SJCRH30 (cell line): Measurements from ENCODE around the gene SGPP1. TPM values are rescaled to one million over a fixed set of nuclear protein-coding genes. Genes with fewer than 3 reads are reported as not detected.

Experiments
- DNase-seq, 2 experiments: peaks; one replicate each; pipeline ENCODE4 v3.0.0-alpha.2; 2015 to 2020
- H3K27ac ChIP-seq: fragments of 250-450 bp; sonication (Bioruptor Pico); 2 replicates; pipeline ENCODE4 v1.5.1; 2020; ENCODE audit warnings: mild to moderate bottlenecking, moderate library complexity
- H3K27me3 ChIP-seq: fragments of 250-450 bp; sonication (Bioruptor Pico); 2 replicates; pipeline ENCODE4 v1.5.1; 2020; ENCODE audit warnings: mild to moderate bottlenecking, moderate library complexity
- H3K36me3 ChIP-seq: fragments of 250-450 bp; sonication (Bioruptor Pico); 2 replicates; pipeline ENCODE4 v1.5.1; 2020; ENCODE audit warnings: mild to moderate bottlenecking, moderate library complexity
- H3K4me1 ChIP-seq: fragments of 250-450 bp; sonication (Bioruptor Pico); 2 replicates; pipeline ENCODE4 v1.5.1; 2020; ENCODE audit warnings: mild to moderate bottlenecking, moderate library complexity
- H3K4me3 ChIP-seq: fragments of 250-450 bp; sonication (Bioruptor Pico); 2 replicates; pipeline ENCODE4 v1.5.1; 2020; ENCODE audit warnings: mild to moderate bottlenecking, moderate library complexity
- H3K9me3 ChIP-seq: fragments of 250-450 bp; sonication (Bioruptor Pico); replicated peaks from 2 replicates; pipeline ENCODE4 v1.5.1; 2020; ENCODE audit warnings: mild to moderate bottlenecking, moderate library complexity
- total RNA-seq: library from RNA; depleted of rRNA; stranded (reverse); fragments of >200 nt; shearing (Covaris generic); gene quantifications from 2 replicates; pipeline ENCODE4 v1.2.3, GENCODE V29; 2014

The SGPP1 gene
- total RNA-seq, 1 experiment from 2014 or later: 22.5 TPM

GRCh38 chr14:63747846-63748245, 20.0 kb upstream of the SGPP1 start:
- no peak overlapping the region for H3K27ac ChIP-seq
- H3K9me3 ChIP-seq: no peaks in the 10 kb centered on the region
- peaks cover 5% of the 10 kb centered on the region; the same call in 1 of the 2 replicates for H3K4me1 ChIP-seq
- no peaks in the 10 kb centered on the region for H3K36me3 ChIP-seq
- H3K27me3 ChIP-seq: no peaks in the 10 kb centered on the region
- no peak overlapping the region for H3K4me3 ChIP-seq
- no peak for DNase-seq

- Histone ChIP-seq H3K4me3 (no peak overlapping the region), H3K27ac (no peak overlapping the region), H3K36me3 (no peaks in the 10 kb centered on the region), H3K9me3 (no peaks in the 10 kb centered on the region), H3K27me3 (no peaks in the 10 kb centered on the region), H3K4me1 (no peaks in the 10 kb centered on the region)
- DNase-seq: no peak
Observed at GRCh38 chr14:63745858-63746425, 18.1 kb upstream of the SGPP1 start.

DNA sequence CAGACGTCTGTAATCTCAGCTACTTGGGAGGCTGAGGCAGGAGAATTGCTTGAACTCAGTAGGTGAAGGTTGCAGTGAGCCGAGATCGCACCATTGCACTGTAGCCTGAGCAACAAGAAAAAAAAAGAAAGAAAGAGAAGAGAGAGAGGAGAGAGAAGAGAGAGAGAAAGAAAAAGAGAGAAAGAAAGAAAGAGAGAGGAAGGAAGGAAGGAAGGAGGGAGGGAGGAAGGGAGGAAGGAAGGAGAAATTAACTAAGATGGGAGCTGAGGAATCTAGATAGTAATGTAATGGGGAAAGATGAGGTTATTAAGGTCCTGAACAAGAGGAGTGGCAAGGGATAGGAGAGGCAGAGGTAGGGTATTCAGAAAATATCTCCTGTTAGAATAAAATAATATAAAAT, 17.4 kb upstream of the SGPP1 start:
- Histone ChIP-seq H3K36me3 (no peaks in the 10 kb centered on the region), H3K27ac (no peak overlapping the region), H3K4me1 (no peaks in the 10 kb centered on the region), H3K4me3 (no peak overlapping the region), H3K27me3 (no peaks in the 10 kb centered on the region), H3K9me3 (no peaks in the 10 kb centered on the region)
- no peak for DNase-seq

DNA sequence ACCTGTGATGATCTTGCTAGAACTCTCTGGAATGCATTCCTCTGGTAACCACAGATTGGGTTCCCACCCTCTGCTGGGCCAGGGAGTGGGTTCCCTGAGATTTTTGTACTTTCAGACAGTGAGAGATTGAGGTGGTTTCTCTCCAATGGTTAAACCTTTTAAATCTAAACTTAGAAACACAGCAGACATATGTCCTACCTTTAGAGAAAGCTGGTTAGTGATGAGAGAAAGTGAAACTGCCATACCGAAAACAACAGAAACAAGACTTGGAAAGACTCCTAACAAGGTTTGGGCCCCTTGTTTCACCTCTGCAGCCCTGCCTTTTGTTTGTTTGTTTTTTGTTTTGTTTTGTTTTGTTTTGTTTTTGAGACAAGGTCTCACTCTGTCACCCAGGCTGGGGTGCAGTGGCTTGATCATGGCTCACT, 9.7 kb upstream of the SGPP1 start:
- no peak for DNase-seq
- Histone ChIP-seq H3K27me3 (no peaks in the 10 kb centered on the region), H3K9me3 (no peaks in the 10 kb centered on the region), H3K27ac (no peak overlapping the region), H3K4me3 (no peak overlapping the region), H3K4me1 (no peaks in the 10 kb centered on the region), H3K36me3 (no peaks in the 10 kb centered on the region)

DNA sequence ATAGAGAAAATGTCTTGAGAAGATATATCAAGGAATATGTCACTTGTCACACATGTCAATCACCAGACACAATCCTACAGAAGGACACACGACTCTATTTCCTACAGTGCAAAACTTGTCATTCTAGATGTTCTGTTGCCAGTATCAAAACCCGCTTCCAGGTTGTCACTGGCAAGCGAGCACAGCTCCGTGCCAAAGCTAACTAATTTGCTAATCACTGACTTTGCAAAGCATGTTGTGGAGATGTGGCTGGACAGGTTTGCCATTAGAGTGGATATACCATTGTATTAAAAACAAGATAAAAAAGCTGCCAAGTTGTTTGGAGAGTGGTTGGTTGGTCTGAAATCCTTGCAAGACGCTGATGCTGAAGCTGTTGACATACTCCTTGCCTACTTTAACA, 7.9 kb upstream of the SGPP1 start:
- Histone ChIP-seq H3K27ac (no peak overlapping the region), H3K27me3 (no peaks in the 10 kb centered on the region), H3K4me1 (no peaks in the 10 kb centered on the region), H3K9me3 (no peaks in the 10 kb centered on the region), H3K4me3 (no peak overlapping the region), H3K36me3 (no peaks in the 10 kb centered on the region)
- no peak for DNase-seq

- no peak for DNase-seq
- H3K9me3 ChIP-seq: no peaks in the 10 kb centered on the region
- H3K27ac ChIP-seq: no peak overlapping the region
- no peaks in the 10 kb centered on the region for H3K27me3 ChIP-seq
- no peaks in the 10 kb centered on the region for H3K4me1 ChIP-seq
- H3K36me3 ChIP-seq: no peaks in the 10 kb centered on the region
- no peak overlapping the region for H3K4me3 ChIP-seq
Observed at GRCh38 chr14:63730659-63731058, 2.8 kb upstream of the SGPP1 start.

GRCh38 chr14:63727231-63727735, 582 bp downstream of the SGPP1 start:
- no peaks in the 10 kb centered on the region for H3K4me1 ChIP-seq
- H3K27ac ChIP-seq: peak overlapping the region; percentile 60; the same call in 1 of the 2 replicates
- no peaks in the 10 kb centered on the region for H3K27me3 ChIP-seq
- no peaks in the 10 kb centered on the region for H3K9me3 ChIP-seq
- DNase-seq: peak; percentile 48 to 60
- H3K36me3 ChIP-seq: no peaks in the 10 kb centered on the region
- H3K4me3 ChIP-seq: peak overlapping the region; percentile 99

DNA sequence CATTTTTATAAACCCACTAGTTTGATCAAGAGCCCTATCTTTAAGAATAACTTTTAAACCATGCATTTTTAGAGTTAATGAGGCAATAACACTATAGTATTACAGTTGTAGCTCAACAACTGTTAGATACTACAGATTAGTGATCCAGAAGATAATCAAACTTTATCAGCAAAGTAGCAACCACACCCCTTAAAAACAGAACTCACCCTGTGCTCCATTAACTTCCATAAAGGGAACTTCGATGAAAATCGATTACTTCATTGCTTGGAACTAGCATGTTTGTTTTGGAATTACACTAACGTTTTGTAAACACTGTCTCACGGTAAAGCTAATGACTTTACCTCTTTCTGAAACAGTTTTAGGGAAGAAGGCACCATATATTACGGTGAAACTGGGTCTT, 1.4 kb downstream of the SGPP1 start:
- no peak for DNase-seq
- no peak overlapping the region for H3K27ac ChIP-seq
- no peaks in the 10 kb centered on the region for H3K36me3 ChIP-seq
- peak overlapping the region; percentile 99 for H3K4me3 ChIP-seq
- no peaks in the 10 kb centered on the region for H3K27me3 ChIP-seq
- no peaks in the 10 kb centered on the region for H3K4me1 ChIP-seq
- no peaks in the 10 kb centered on the region for H3K9me3 ChIP-seq

DNA sequence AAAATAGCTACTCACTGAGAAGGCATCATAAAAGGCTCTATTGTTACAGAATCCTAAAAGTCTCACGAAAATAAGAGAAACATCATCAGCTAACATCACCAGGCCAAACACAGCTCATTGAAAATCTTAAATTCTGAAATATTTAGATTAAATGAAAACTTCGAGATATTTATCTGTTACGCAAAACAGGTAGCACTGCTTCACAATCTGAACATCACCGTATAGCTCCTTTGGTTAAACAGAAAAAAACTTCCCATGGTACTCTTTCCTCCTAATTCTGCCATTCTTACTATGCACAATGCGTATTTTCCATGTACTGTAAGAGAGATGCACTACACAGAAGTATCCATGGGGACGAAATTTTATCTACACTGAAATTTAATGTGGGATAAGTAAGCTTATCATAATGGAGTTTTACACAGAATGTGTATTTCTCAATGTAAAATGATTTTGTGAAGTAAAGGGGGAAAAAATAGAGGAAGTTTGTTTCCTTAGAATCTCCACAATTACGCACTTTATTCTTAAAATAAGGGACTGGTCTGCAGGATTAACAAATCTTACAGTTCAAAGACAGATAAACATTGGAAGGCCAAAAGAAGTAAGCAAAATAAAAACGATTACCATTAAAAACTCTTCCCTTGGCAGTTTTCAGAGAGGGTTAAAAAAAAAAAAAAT, 1.9 kb downstream of the SGPP1 start:
- no peaks in the 10 kb centered on the region for H3K27me3 ChIP-seq

GRCh38 chr14:63717702-63718101, 10.2 kb downstream of the SGPP1 start:
- no peak overlapping the region for H3K4me3 ChIP-seq
- H3K4me1 ChIP-seq: no peaks in the 10 kb centered on the region
- DNase-seq: peak in 1 of 2 experiments; percentile 29
- 0 out of 2 replicates have a peak, but pooled peaks cover 3% of the 10 kb centered on the region for H3K36me3 ChIP-seq
- H3K27me3 ChIP-seq: no peaks in the 10 kb centered on the region
- no peak overlapping the region for H3K27ac ChIP-seq
- H3K9me3 ChIP-seq: 0 out of 2 replicates have a peak, but pooled peaks cover 8% of the 10 kb centered on the region

More for the DNA sequence above, 1.9 kb downstream of the SGPP1 start:
- peak overlapping the region; percentile 99 for H3K4me3 ChIP-seq
- no peaks in the 10 kb centered on the region for H3K4me1 ChIP-seq
- no peaks in the 10 kb centered on the region for H3K9me3 ChIP-seq
- H3K27ac ChIP-seq: no peak overlapping the region
- no peaks in the 10 kb centered on the region for H3K36me3 ChIP-seq
- peak in 1 of 2 experiments; percentile 4 for DNase-seq

GRCh38 chr14:63715360-63715759, 12.5 kb downstream of the SGPP1 start:
- H3K4me1 ChIP-seq: no peaks in the 10 kb centered on the region

GRCh38 chr14:63713764-63714163, 14.1 kb downstream of the SGPP1 start:
- Histone ChIP-seq H3K27ac (no peak overlapping the region), H3K36me3 (0 out of 2 replicates have a peak, but pooled peaks cover 3% of the 10 kb centered on the region), H3K4me3 (no peak overlapping the region), H3K4me1 (no peaks in the 10 kb centered on the region), H3K27me3 (no peaks in the 10 kb centered on the region), H3K9me3 (0 out of 2 replicates have a peak, but pooled peaks cover 8% of the 10 kb centered on the region)
- DNase-seq: no peak

More at GRCh38 chr14:63715360-63715759, 12.5 kb downstream of the SGPP1 start:
- DNase-seq: no peak
- no peak overlapping the region for H3K4me3 ChIP-seq
- 0 out of 2 replicates have a peak, but pooled peaks cover 8% of the 10 kb centered on the region for H3K9me3 ChIP-seq
- 0 out of 2 replicates have a peak, but pooled peaks cover 3% of the 10 kb centered on the region for H3K36me3 ChIP-seq
- no peak overlapping the region for H3K27ac ChIP-seq
- H3K27me3 ChIP-seq: no peaks in the 10 kb centered on the region

- no peak for DNase-seq
- no peaks in the 10 kb centered on the region for H3K4me1 ChIP-seq
- H3K36me3 ChIP-seq: 0 out of 2 replicates have a peak, but pooled peaks cover 3% of the 10 kb centered on the region
- no peak overlapping the region for H3K27ac ChIP-seq
- H3K9me3 ChIP-seq: 0 out of 2 replicates have a peak, but pooled peaks cover 5% of the 10 kb centered on the region
- no peaks in the 10 kb centered on the region for H3K27me3 ChIP-seq
- H3K4me3 ChIP-seq: no peak overlapping the region
Observed at GRCh38 chr14:63713058-63713457, 14.8 kb downstream of the SGPP1 start.

DNA sequence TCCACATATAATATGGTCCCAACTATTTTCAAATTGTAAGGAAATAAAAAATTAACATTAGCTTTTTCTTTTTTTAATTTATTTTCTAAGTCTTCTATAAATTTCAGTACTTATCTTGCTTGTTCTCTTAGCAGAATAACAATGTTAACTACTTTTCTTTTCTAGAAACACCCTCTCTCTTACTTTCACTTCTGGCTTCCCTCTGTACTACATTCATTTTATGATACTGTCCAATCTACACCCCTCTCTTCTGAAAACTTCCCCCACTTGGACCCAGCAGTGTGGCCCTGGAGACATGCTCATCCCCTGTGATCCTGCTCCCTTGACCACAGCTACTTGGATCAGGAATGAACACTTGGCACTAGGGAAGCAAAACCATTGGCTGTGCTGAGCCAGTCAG, 15.7 kb downstream of the SGPP1 start:
- no peaks in the 10 kb centered on the region for H3K4me1 ChIP-seq
- no peaks in the 10 kb centered on the region for H3K9me3 ChIP-seq
- DNase-seq: no peak
- 0 out of 2 replicates have a peak, but pooled peaks cover 3% of the 10 kb centered on the region for H3K36me3 ChIP-seq
- H3K27ac ChIP-seq: no peak overlapping the region
- H3K4me3 ChIP-seq: no peak overlapping the region
- H3K27me3 ChIP-seq: no peaks in the 10 kb centered on the region

- no peaks in the 10 kb centered on the region for H3K36me3 ChIP-seq
- no peak overlapping the region for H3K4me3 ChIP-seq
- H3K27ac ChIP-seq: no peak overlapping the region
- no peaks in the 10 kb centered on the region for H3K27me3 ChIP-seq
- no peak for DNase-seq
- H3K9me3 ChIP-seq: no peaks in the 10 kb centered on the region
- H3K4me1 ChIP-seq: no peaks in the 10 kb centered on the region
Observed at GRCh38 chr14:63710497-63710896, 17.4 kb downstream of the SGPP1 start.
